Activated T-cell treated with anti-CD3 and anti-CD28 coated beads, Interleukin-2, amount 50 U/mL, for 72 hours (primary cell): Measurements from ENCODE around the gene THRA. TPM values are rescaled to one million over a fixed set of nuclear protein-coding genes. Genes with fewer than 3 reads are reported as not detected.

Experiments
- ATAC-seq, 2 donors: fragments of 150-1000 bp; cut with Tn5 transposase; replicated peaks in 1 of 2; 2 replicates each; pipeline ENCODE4 v1.10.0; 2021; ENCODE audit warnings: moderate library complexity in 2 of 2, mild to moderate bottlenecking in 1 of 2
- DNase-seq, 2 donors: peaks; one replicate each; pipeline ENCODE4 v3.0.0; 2021 to 2022; ENCODE audit warnings: mixed read lengths in 1 of 2
- H3K27ac Mint-ChIP-seq: one replicate; pipeline ENCODE4 v1.8.0; 2022; ENCODE audit warnings: mild to moderate bottlenecking, moderate library complexity, mixed read lengths
- H3K27me3 Mint-ChIP-seq: one replicate; pipeline ENCODE4 v1.8.0; 2022; ENCODE audit warnings: low read depth, mixed read lengths
- H3K36me3 Mint-ChIP-seq, 2 donors: one replicate each; pipeline ENCODE4 v1.8.0; 2022; ENCODE audit warnings: mixed read lengths in 2 of 2, mild to moderate bottlenecking in 1 of 2; ENCODE audit not compliant: insufficient read depth in 2 of 2
- H3K4me1 Mint-ChIP-seq: one replicate; pipeline ENCODE4 v1.8.0; 2022; ENCODE audit warnings: low read depth, mixed read lengths
- H3K4me3 Mint-ChIP-seq, 2 donors: one replicate each; pipeline ENCODE4 v1.8.0; 2022; ENCODE audit warnings: mild to moderate bottlenecking in 2 of 2, mixed read lengths in 2 of 2, moderate library complexity in 2 of 2
- H3K9me3 Mint-ChIP-seq, 2 donors: one replicate each; pipeline ENCODE4 v1.8.0; 2022; ENCODE audit warnings: mixed read lengths in 2 of 2
- total RNA-seq, 2 donors: library from RNA; stranded (reverse); gene quantifications; one replicate each; pipeline ENCODE4 v1.2.3, GENCODE V29; 2022

Gene THRA
- total RNA-seq, 2 donors from 2014 or later = 12.2 to 14.7 TPM

DNA sequence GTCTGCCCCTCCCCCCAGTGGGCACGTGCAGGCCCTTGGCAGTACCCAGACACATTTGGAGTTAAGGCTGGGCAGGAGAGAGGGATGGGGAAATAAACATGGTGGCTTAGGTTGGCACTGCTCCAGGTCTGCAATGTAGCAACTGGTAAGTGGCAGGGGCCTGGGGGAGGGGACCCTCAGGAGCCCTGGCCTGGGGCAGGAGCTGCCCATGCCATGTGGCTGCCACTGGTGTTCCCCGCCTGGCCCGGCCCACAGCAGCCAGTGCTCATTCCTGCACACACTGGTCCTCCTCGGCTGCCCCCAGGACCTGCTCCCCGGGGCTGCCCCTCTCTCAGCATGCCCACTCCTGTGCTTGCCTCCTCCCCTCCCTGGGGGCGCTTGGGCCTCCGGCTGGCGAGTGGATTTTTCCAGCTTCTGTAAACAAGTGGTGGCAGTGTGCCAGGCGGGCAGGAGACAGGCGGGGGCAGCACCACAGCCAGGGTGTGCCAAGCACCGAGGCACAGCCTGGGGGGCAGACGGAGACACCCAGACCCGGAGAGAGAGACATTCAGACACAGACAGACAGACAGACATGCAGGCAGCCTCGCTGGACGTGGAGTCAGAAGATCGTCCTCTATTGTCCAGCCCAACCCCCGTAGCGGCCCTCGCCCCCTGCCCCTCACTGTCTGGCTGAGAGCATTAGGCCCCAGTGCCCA is 9.4 kb downstream of the THRA start:
- no peak for ATAC-seq
- Mint-ChIP-seq H3K4me1 (peaks cover 52% of the 10 kb centered on the region), H3K9me3 (no peaks in the 10 kb centered on the region), H3K36me3 (no peaks in the 10 kb centered on the region), H3K27ac (no peak overlapping the region), H3K27me3 (no peaks in the 10 kb centered on the region), H3K4me3 (no peak overlapping the region)
- DNase-seq = no peak

DNA sequence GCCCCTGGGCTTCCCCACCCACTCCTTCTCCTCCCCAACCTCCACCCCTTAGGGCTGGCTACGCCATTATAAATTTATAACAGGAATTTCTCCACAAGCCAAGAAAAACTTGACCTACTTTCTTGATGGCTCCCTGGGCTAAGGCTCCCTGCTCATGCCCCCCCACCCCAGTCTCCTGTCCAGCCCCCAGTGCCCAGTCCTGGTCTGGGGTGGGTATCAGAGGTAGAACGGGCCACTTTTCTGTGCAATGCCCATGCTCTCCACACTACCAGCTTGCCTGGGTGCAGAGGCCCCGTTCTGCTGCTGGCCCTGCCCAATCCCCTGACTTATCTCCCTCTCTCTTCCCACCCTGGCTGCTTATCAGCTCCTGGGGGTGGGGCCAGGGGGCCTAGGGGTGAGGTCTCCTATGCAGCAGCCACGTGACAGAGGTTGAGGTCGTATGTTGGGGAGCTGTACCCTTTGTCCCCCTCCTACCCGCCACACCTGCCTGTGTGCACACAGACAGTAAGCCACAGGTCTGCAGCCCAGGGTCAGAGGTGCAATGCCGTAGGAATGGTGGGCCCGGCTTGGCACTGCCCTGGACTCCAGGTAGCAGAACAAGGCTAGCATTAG is 10.1 kb downstream of the THRA start:
- Mint-ChIP-seq H3K36me3 (no peaks in the 10 kb centered on the region), H3K4me1 (peaks cover 45% of the 10 kb centered on the region), H3K9me3 (no peaks in the 10 kb centered on the region), H3K4me3 (no peak overlapping the region), H3K27me3 (no peaks in the 10 kb centered on the region), H3K27ac (no peak overlapping the region)
- no peak for DNase-seq
- ATAC-seq = no peak

- Mint-ChIP-seq H3K36me3 (no peaks in the 10 kb centered on the region), H3K27me3 (no peaks in the 10 kb centered on the region), H3K4me3 (no peak overlapping the region), H3K4me1 (peaks cover 37% of the 10 kb centered on the region), H3K27ac (no peak overlapping the region), H3K9me3 (no peaks in the 10 kb centered on the region)
- no peak for DNase-seq
- no peak for ATAC-seq
Measured at GRCh38 chr17:40073454-40074174, 10.8 kb downstream of the THRA start.

DNA sequence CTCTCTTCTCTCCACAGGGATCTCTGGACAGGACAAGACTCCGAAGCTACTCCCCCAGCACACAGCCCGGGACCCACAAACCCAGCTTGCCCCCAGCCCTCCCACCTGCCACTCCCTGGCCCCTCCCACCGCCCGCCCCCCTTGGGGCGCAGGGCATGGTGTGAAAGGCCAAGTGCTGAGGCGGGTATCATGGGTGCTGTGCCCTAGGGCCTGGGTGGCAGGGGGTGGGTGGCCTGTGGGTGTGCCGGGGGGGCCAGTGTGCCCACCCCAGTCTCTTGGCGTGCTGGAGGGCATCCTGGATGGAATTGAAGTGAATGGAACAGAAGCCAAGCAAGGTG is 11.4 kb downstream of the THRA start:
- Mint-ChIP-seq H3K27ac (no peak overlapping the region), H3K9me3 (no peaks in the 10 kb centered on the region), H3K36me3 (peaks cover 0 to 3% of the 10 kb centered on the region in 2 donors), H3K4me3 (no peak overlapping the region), H3K4me1 (peaks cover 32% of the 10 kb centered on the region), H3K27me3 (no peaks in the 10 kb centered on the region)
- DNase-seq (no peak), ATAC-seq (no peak)

DNA sequence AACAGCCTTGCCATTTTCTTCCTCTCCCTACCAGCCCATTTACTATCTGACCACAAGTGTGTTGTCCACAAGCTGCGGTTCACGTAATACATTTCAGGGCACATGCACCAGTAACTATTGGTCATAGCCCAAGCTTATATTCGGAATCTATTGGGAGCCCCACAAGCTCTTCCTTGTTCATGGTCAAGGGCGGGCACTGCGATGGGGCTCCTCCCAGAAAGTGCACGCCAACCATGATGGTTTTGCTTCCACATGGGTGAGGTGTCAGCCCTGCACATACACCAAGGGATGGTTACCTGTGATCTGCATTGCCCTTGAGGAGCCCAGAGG is 12.1 kb downstream of the THRA start:
- DNase-seq (no peak), ATAC-seq (no peak)
- no peak overlapping the region for H3K27ac Mint-ChIP-seq
- H3K4me3 Mint-ChIP-seq = no peak overlapping the region
- H3K27me3 Mint-ChIP-seq = no peaks in the 10 kb centered on the region
- H3K4me1 Mint-ChIP-seq = peaks cover 25% of the 10 kb centered on the region
- no peaks in the 10 kb centered on the region for H3K9me3 Mint-ChIP-seq
- H3K36me3 Mint-ChIP-seq = peaks cover 0 to 3% of the 10 kb centered on the region in 2 donors

GRCh38 chr17:40075201-40075941 is 12.6 kb downstream of the THRA start:
- H3K27ac Mint-ChIP-seq = peak overlapping the region; percentile 73
- peaks cover 20% of the 10 kb centered on the region for H3K4me1 Mint-ChIP-seq
- no peaks in the 10 kb centered on the region for H3K9me3 Mint-ChIP-seq
- ATAC-seq (peak; percentile 75 to 79), DNase-seq (peak; percentile 71 to 73)
- no peaks in the 10 kb centered on the region for H3K27me3 Mint-ChIP-seq
- no peak overlapping the region for H3K4me3 Mint-ChIP-seq
- peaks cover 0 to 3% of the 10 kb centered on the region in 2 donors for H3K36me3 Mint-ChIP-seq

- no peaks in the 10 kb centered on the region for H3K9me3 Mint-ChIP-seq
- peak overlapping the region; percentile 73 for H3K27ac Mint-ChIP-seq
- no peak for DNase-seq
- ATAC-seq = no peak
- no peak overlapping the region for H3K4me3 Mint-ChIP-seq
- H3K36me3 Mint-ChIP-seq = peaks cover 0 to 3% of the 10 kb centered on the region in 2 donors
- no peaks in the 10 kb centered on the region for H3K27me3 Mint-ChIP-seq
- peaks cover 13% of the 10 kb centered on the region for H3K4me1 Mint-ChIP-seq
Measured at GRCh38 chr17:40075942-40076498, 13.3 kb downstream of the THRA start.

GRCh38 chr17:40076591-40076990 is 13.8 kb downstream of the THRA start:
- Mint-ChIP-seq H3K36me3 (peaks cover 0 to 3% of the 10 kb centered on the region in 2 donors), H3K4me3 (no peak overlapping the region), H3K4me1 (peaks cover 11% of the 10 kb centered on the region)

GRCh38 chr17:40079545-40079944 is 16.8 kb downstream of the THRA start:
- Mint-ChIP-seq H3K27ac (no peak overlapping the region), H3K4me1 (peaks cover 11% of the 10 kb centered on the region), H3K36me3 (peaks cover 0 to 3% of the 10 kb centered on the region in 2 donors), H3K4me3 (no peak overlapping the region), H3K27me3 (no peaks in the 10 kb centered on the region), H3K9me3 (no peaks in the 10 kb centered on the region)
- DNase-seq = no peak
- no peak for ATAC-seq

More at GRCh38 chr17:40076591-40076990, 13.8 kb downstream of the THRA start:
- Mint-ChIP-seq H3K27me3 (no peaks in the 10 kb centered on the region), H3K27ac (no peak overlapping the region), H3K9me3 (no peaks in the 10 kb centered on the region)
- no peak for DNase-seq
- ATAC-seq = no peak

GRCh38 chr17:40084477-40084876 is 21.7 kb downstream of the THRA start:
- no peak for DNase-seq

GRCh38 chr17:40086150-40087044 is 23.6 kb downstream of the THRA start:
- no peak overlapping the region for H3K27ac Mint-ChIP-seq
- no peaks in the 10 kb centered on the region for H3K4me1 Mint-ChIP-seq
- peaks cover 2 to 3% of the 10 kb centered on the region in 2 donors for H3K36me3 Mint-ChIP-seq
- no peaks in the 10 kb centered on the region for H3K9me3 Mint-ChIP-seq
- DNase-seq (peak; percentile 73 to 75), ATAC-seq (peak; percentile 69 to 72)
- H3K27me3 Mint-ChIP-seq = no peaks in the 10 kb centered on the region
- H3K4me3 Mint-ChIP-seq = no peak overlapping the region

More at GRCh38 chr17:40084477-40084876, 21.7 kb downstream of the THRA start:
- Mint-ChIP-seq H3K4me3 (no peak overlapping the region), H3K27ac (no peak overlapping the region), H3K4me1 (no peaks in the 10 kb centered on the region), H3K9me3 (no peaks in the 10 kb centered on the region), H3K27me3 (no peaks in the 10 kb centered on the region), H3K36me3 (peaks cover 2 to 3% of the 10 kb centered on the region in 2 donors)
- no peak for ATAC-seq
